Testis (tissue), 5 donors: ENCODE measurements around the gene LCN10. TPM values are rescaled to one million over a fixed set of nuclear protein-coding genes. Genes with fewer than 3 reads are reported as not detected.
"Not testable (repeated sequence)": the region's sequence is repeated elsewhere in the genome, so short reads cannot be mapped to it uniquely, and the experiment has no call there.

Experiments
- DNase-seq: peaks from one replicate; pipeline ENCODE4 v3.0.0-alpha.2; 2019
- H3K27ac ChIP-seq, 2 donors: fragments of 200-600 bp; sonication (generic); one replicate each; pipeline ENCODE4 v1.5.1; 2019
- H3K27me3 ChIP-seq: fragments of 200-600 bp; sonication (generic); one replicate; pipeline ENCODE4 v1.5.1; 2019
- H3K36me3 ChIP-seq: fragments of 200-600 bp; sonication (generic); one replicate; pipeline ENCODE4 v1.5.1; 2017; ENCODE audit warnings: low read depth; ENCODE audit errors: missing control alignments
- H3K4me1 ChIP-seq: fragments of 200-600 bp; sonication (generic); one replicate; pipeline ENCODE4 v1.5.1; 2019
- H3K4me3 ChIP-seq, 2 donors: fragments of 200-600 bp; sonication (generic); one replicate each; pipeline ENCODE4 v1.5.1; 2017 to 2019
- H3K9me3 ChIP-seq: fragments of 200-600 bp; sonication (generic); one replicate; pipeline ENCODE4 v1.5.1; 2017
- CTCF ChIP-seq, 3 experiments: fragments of 450-650 bp in 2 of 3; fragments of 200-600 bp in 1 of 3; sonication (generic) in 1 of 3; IDR thresholded peaks; one replicate each; pipeline ENCODE4 v1.5.1; 2016 to 2019; ENCODE audit warnings: antibody characterized with exemption in 3 of 3, mild to moderate bottlenecking in 2 of 3, moderate library complexity in 1 of 3
- POLR2A ChIP-seq: fragments of 450-650 bp; IDR thresholded peaks from one replicate; pipeline ENCODE4 v1.6.1; 2017; ENCODE audit warnings: antibody characterized with exemption, mild to moderate bottlenecking, moderate library complexity
- WGBS, 2 donors: methylation state at CpG; one replicate each; pipeline ENCODE4 v1.1.5; 2018; 5-methylcytosine and 5-hydroxymethylcytosine counted together
- intact Hi-C: fragments of 100-400 bp; cut with DNase I; formaldehyde crosslinking; loops from one replicate; pipeline ENCODE4 v1.15.1; 2023; ENCODE audit warnings: low total_unique reads
- long read RNA-seq, 2 donors: transcript quantifications; one replicate each; lab custom pipeline, GENCODE V29; 2026
- polyA plus RNA-seq: library from polyadenylated mRNA; stranded (reverse); fragments of 350-450 nt; fragmentation: Illumina TruSeq; extraction: RNeasy Lipid Tissue Mini Kit (QIAGEN cat#74804); gene quantifications from one replicate; pipeline ENCODE4 v1.2.3, GENCODE V29; 2014; ENCODE audit warnings: low read depth, low replicate concordance; ENCODE audit not compliant: insufficient read depth
- total RNA-seq, 2 donors: library from RNA; depleted of rRNA; stranded (reverse); fragments of >200 nt; gene quantifications; one replicate each; pipeline ENCODE4 v1.2.3, GENCODE V29; 2016

Gene LCN10
- total RNA-seq = 10 to 100 TPM in 1 of 2 donors, 1 to 10 TPM in 1; 8.3 to 11.7 TPM
- 8.7 TPM for polyA plus RNA-seq
- long read RNA-seq, donor 1 = 0 reads
- long read RNA-seq, donor 2 = 0 reads

- Histone ChIP-seq H3K36me3 (no peaks in the 10 kb centered on the region), H3K9me3 (no peaks in the 10 kb centered on the region), H3K4me3 (no peak within 1 kb of the TSS), H3K27me3 (no peaks in the 10 kb centered on the region), H3K4me1 (peaks cover 24% of the 10 kb centered on the region), H3K27ac (no peak within 1 kb of the TSS)
- intact Hi-C loops = no loop called here
- 69 to 73% methylated on average over 12 to 23 of the region's 25 CpGs for WGBS, 2 donors
- TF ChIP-seq CTCF (IDR thresholded peaks at IDR 0.05) (peak in 1 of 3 experiments; percentile 25), POLR2A (no peak)
- DNase-seq = no peak
These were observed at the start of gene LCN10 for GRCh38 chr9:136742591-136743391. TSS of gene LCN10 (minus strand) at chr9:136742940. CDS start at chr9:136742903, 37 bp downstream.

- intact Hi-C loops = no loop called here
- Histone ChIP-seq H3K9me3 (no peaks in the 10 kb centered on the region), H3K27ac (peak overlapping the region; percentile 91 to 93), H3K4me1 (peaks cover 63% of the 10 kb centered on the region), H3K36me3 (no peaks in the 10 kb centered on the region), H3K27me3 (no peaks in the 10 kb centered on the region), H3K4me3 (peak overlapping the region; percentile 71 to 79)
- TF ChIP-seq POLR2A (no peak), CTCF (IDR thresholded peaks at IDR 0.05) (peak; percentile 90 to 97 (median 92))
- DNase-seq = peak; percentile 69
- 3% methylated on average over 20 to 22 of the region's 29 CpGs for WGBS, 2 donors
These were observed 49.0 kb upstream of the LCN10 start for GRCh38 chr9:136791516-136792276.

- Histone ChIP-seq H3K9me3 (no peaks in the 10 kb centered on the region), H3K27ac (peak within 1 kb of the TSS; percentile 91 to 93), H3K36me3 (no peaks in the 10 kb centered on the region), H3K4me3 (peak within 1 kb of the TSS; percentile 71 to 79), H3K27me3 (no peaks in the 10 kb centered on the region), H3K4me1 (peaks cover 59% of the 10 kb centered on the region)
- WGBS, 2 donors = 1 to 2% methylated on average over 23 to 62 of the region's 70 CpGs
- TF ChIP-seq POLR2A (no peak), CTCF (IDR thresholded peaks at IDR 0.05) (no peak)
- peak; percentile 100 for DNase-seq
- intact Hi-C loops = no loop called here
These were observed 48.1 kb upstream of the LCN10 start, which contains the start of gene TMEM141 for GRCh38 chr9:136790640-136791515. TSS of gene TMEM141 (plus strand) at chr9:136791344. CDS start at chr9:136791371, 27 bp downstream.

GRCh38 chr9:136789523-136789937, 46.8 kb upstream of the LCN10 start:
- H3K9me3 ChIP-seq = no peaks in the 10 kb centered on the region
- H3K27ac ChIP-seq = peak overlapping the region; percentile 91 to 93
- TF ChIP-seq CTCF (IDR thresholded peaks at IDR 0.05) (no peak), POLR2A (no peak)
- DNase-seq = no peak
- H3K4me1 ChIP-seq = peaks cover 49% of the 10 kb centered on the region
- H3K36me3 ChIP-seq = no peaks in the 10 kb centered on the region
- WGBS, 2 donors = 48 to 68% methylated on average over 3 of the region's 3 CpGs
- H3K4me3 ChIP-seq = no peak overlapping the region
- intact Hi-C loops = loop anchor here (5.0 kb wide), 1 partner anchor 238 kb away; the partner anchor contains the start of gene ABCA2
- H3K27me3 ChIP-seq = no peaks in the 10 kb centered on the region

GRCh38 chr9:136788644-136789522, 46.1 kb upstream of the LCN10 start:
- Histone ChIP-seq H3K27ac (peak overlapping the region; percentile 91 to 93), H3K4me1 (peaks cover 49% of the 10 kb centered on the region)
- intact Hi-C loops = loop anchor here (5.0 kb wide), 1 partner anchor 238 kb away; the partner anchor contains the start of gene ABCA2

More at GRCh38 chr9:136788644-136789522, 46.1 kb upstream of the LCN10 start:
- H3K36me3 ChIP-seq, H3K9me3 ChIP-seq, H3K27me3 ChIP-seq, DNase-seq: not testable (repeated sequence)
- peak overlapping the region in 1 of 2 donors; percentile 5 for H3K4me3 ChIP-seq
- WGBS, 2 donors = 36 to 53% methylated on average over 27 of the region's 27 CpGs
